GM12865 (cell line): ENCODE measurements around the gene FCMR.
A peak's percentile ranks its signal among the peaks of the same experiment; 100 is the strongest.

ENCODE experiments used
- DNase-seq: peaks from one replicate; pipeline ENCODE4 v3.0.0; 2010; ENCODE audit warnings: low read depth
- H3K4me3 ChIP-seq: 2 replicates; pipeline ENCODE4 v1.5.1; 2011; ENCODE audit warnings: mild to moderate bottlenecking, low read depth, low read length, control low read depth
- CTCF ChIP-seq: IDR thresholded peaks from 2 replicates; pipeline ENCODE4 v1.5.1; 2011; ENCODE audit warnings: low read length, control low read depth, low read depth, inconsistent platforms; ENCODE audit not compliant: insufficient read depth; ENCODE audit errors: missing control alignments

The FCMR gene

GRCh38 chr1:206932177-206932576 is 10.4 kb upstream of the FCMR start:
- no peak for DNase-seq
- no peak for TF ChIP-seq CTCF
- H3K4me3 ChIP-seq: no peak overlapping the region

GRCh38 chr1:206931709-206932108 is 10.0 kb upstream of the FCMR start:
- H3K4me3 ChIP-seq: peak overlapping the region; percentile 63
- DNase-seq: peak; percentile 66
- TF ChIP-seq CTCF: peak; percentile 41

DNA sequence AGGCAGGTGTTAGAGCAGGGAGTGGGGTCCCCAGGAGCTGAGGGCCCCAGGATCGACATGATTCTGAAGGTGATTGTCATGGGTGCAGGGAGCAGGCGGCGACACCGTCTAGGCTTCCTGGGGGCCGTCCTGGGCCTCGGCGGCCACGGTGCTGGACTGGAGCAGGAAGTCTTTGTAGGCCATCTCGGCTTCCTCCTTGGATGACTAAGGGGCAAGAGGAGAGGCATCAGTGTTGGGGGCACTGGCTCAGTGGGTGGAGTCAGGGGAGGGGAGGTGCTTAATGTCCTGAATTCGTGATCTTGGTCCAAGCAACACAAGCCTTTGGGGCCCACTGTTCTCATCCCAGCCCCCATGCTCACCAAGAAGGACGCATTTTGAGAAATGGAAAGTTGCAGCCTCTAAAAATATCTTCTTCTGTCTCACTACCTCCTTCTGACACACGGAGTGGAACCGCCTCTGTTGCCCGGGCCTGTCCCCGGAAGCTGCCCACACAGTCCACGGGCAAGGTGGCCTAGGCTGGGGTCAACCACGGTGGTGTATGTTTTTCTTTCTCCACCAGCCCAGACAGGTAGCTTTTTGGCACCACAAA is 8.6 kb upstream of the FCMR start:
- peak; percentile 95 for DNase-seq
- H3K4me3 ChIP-seq: peak overlapping the region; percentile 63
- no peak for TF ChIP-seq CTCF

DNA sequence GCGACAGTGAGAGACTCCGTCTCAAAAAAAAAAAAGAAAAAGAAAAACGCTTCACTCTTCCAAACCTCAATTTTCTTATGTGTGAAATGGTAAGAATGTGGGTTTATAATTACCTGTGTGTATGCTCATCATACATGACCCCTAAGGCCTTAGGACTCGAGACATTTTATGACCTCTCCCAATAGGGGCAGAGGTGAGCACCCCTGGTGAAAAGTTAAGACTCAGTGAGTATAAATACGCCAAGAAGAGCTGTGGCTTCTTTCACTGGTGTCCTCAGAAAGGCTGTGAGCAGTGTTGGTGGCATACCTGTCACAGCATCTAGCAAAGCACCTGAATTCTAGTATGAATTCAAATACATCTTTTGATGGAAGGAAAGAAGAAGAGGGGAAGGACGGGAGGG is 7.8 kb upstream of the FCMR start:
- H3K4me3 ChIP-seq: peak overlapping the region; percentile 63
- peak; percentile 71 for DNase-seq
- TF ChIP-seq CTCF: peak; percentile 26

GRCh38 chr1:206926286-206926685 is 4.5 kb upstream of the FCMR start:
- no peak for DNase-seq
- no peak for TF ChIP-seq CTCF
- no peak overlapping the region for H3K4me3 ChIP-seq

DNA sequence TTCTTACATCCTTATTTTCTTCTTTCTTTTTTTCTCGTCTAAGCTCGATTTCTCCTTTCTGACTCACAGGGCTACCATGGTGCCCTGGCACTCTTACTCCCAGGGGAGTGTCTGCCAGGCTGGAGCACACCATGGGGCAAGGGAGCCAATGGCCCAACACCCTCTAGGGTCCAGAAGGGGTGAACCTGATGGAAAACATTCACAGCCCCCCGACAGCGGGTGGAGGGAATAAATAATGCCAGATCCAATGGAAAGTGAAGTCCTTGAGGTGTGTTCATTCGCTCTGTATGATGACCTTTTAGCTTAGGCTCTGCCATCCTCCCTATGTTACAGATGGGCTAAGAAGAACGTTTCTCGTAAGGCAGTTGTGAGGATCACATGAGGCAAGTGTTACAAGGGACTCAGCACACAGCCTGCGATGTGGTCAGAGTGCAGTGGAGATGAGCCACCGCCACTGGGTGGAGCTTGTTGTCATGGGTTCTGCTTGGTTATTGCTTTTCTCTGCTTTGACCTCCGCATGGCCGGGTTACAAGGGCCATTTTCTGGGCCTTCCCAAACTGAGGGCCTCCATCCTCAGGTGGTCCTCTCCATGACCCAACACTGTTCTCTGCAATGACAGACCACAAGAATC is 3.5 kb upstream of the FCMR start:
- no peak overlapping the region for H3K4me3 ChIP-seq
- TF ChIP-seq CTCF: peak; percentile 26
- peak; percentile 97 for DNase-seq
